AG04450 (cell line): ENCODE results near the gene GABRB2. TPM values are rescaled to one million over a fixed set of nuclear protein-coding genes. Genes with fewer than 3 reads are reported as not detected.

Source experiments
- CTCF ChIA-PET: fragments of 300-600, 350-600 bp; formaldehyde crosslinking; extraction: SDS; loops from one replicate; lab custom pipeline; 2022; ENCODE audit warnings: antibody characterized with exemption, inconsistent platforms; lab: Charles Lee
- POLR2A ChIA-PET: fragments of 350-600 bp; formaldehyde crosslinking; extraction: SDS; loops from one replicate; lab custom pipeline; 2021; ENCODE audit warnings: antibody characterized with exemption, inconsistent platforms; lab: Yijun Ruan, JAX
- DNase-seq: peaks from one replicate; pipeline ENCODE4 v3.0.0-alpha.2; 2011; ENCODE audit warnings: low read depth, low spot score
- H3K27ac ChIP-seq: one replicate; pipeline ENCODE4 v1.5.1; 2012; ENCODE audit warnings: low read depth, low read length, control low read depth
- H3K27me3 ChIP-seq: one replicate; pipeline ENCODE4 v1.6.0; 2012; ENCODE audit warnings: low read length; ENCODE audit not compliant: control insufficient read depth, insufficient read depth
- H3K4me3 ChIP-seq: 2 replicates; pipeline ENCODE4 v1.5.1; 2011; ENCODE audit warnings: mild to moderate bottlenecking, low read depth, low read length, control low read depth
- H3K9me3 ChIP-seq: 2 replicates; pipeline ENCODE4 v1.5.1; 2012; ENCODE audit warnings: low read length; ENCODE audit not compliant: control insufficient read depth, insufficient read depth
- CTCF ChIP-seq: IDR thresholded peaks from 2 replicates; pipeline ENCODE4 v1.5.1; 2011; ENCODE audit warnings: low read depth, low read length, control low read depth, inconsistent platforms
- polyA minus RNA-seq: library from RNA; depleted of rRNA, polyadenylated mRNA; stranded (reverse); fragments of >200 nt; gene quantifications from 2 replicates; pipeline ENCODE4 v1.2.3, GENCODE V29; 2011; rRNA and poly(A)+ RNA removed
- polyA plus RNA-seq: library from polyadenylated mRNA; depleted of rRNA; stranded (reverse); fragments of >200 nt; gene quantifications from 2 replicates; pipeline ENCODE4 v1.2.3, GENCODE V29; 2011; rRNA removed

The GABRB2 gene
- polyA plus RNA-seq (not detected in 2 replicates), polyA minus RNA-seq (not detected in 2 replicates)

DNA sequence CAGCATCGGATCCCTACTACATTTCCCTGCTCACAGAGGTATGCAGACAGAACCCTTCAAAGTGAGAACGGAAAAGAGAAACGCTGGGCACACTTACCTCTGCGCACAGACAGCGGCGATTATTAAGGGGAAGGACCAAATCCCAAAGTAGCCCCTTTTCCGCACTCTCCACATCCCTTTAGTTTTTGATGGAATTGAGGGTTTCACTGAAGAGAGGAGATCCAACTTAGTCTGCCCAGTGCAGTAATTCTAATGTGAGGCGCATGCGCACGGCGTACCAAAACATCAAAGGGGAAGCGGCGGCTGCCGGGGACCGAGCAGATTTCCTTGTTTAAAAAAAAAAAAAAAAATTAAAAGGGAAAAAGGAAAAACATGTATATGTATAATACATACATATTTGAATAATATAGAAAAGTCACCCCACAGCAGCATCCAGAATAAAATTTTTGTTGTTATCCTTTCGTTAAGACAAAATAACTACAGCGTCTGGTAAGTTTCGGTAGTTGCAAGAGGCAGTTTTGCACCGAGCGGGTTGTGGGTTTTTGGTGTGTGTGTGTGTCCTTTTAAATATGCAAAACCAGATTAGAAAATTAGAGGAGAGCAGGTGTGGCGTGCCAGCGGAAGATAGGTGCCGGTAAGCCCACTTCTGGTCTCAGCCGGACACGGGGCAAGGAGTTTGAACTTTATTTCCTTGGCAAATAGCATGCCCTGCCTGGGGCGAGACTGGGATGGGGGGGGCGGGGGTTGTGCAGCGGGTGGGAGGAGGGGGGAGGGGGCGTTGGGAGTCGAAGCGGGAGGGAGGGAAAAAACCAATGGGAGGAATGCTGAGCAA is at the start of gene GABRB2:
GABRB2 (minus strand) TSS at position 256 of the 832 bp plus-strand sequence; CDS start at position 174, 82 bp downstream.
- Histone ChIP-seq H3K9me3 (no peaks in the 10 kb centered on the region; the same call in 1 of the 2 replicates), H3K4me3 (peak within 1 kb of the TSS; percentile 35), H3K27me3 (peaks cover 3% of the 10 kb centered on the region), H3K27ac (no peak within 1 kb of the TSS)
- DNase-seq = no peak
- CTCF ChIA-PET = interaction anchor here (1.6 kb wide), 1 partner anchor 1862 kb away, joined by 5 read pairs; no protein-coding TSS in a partner anchor
- POLR2A ChIA-PET = no interaction called here
- TF ChIP-seq CTCF = no peak

- H3K9me3 ChIP-seq = peaks cover 3% of the 10 kb centered on the region; the same call in 1 of the 2 replicates
- POLR2A ChIA-PET = no interaction called here
- TF ChIP-seq CTCF = no peak
- no peak overlapping the region for H3K27ac ChIP-seq
- H3K4me3 ChIP-seq = no peak overlapping the region
- CTCF ChIA-PET = no interaction called here
- DNase-seq = no peak
- no peaks in the 10 kb centered on the region for H3K27me3 ChIP-seq
These were observed 39.3 kb upstream of the GABRB2 start for GRCh38 chr5:161585798-161586197.

DNA sequence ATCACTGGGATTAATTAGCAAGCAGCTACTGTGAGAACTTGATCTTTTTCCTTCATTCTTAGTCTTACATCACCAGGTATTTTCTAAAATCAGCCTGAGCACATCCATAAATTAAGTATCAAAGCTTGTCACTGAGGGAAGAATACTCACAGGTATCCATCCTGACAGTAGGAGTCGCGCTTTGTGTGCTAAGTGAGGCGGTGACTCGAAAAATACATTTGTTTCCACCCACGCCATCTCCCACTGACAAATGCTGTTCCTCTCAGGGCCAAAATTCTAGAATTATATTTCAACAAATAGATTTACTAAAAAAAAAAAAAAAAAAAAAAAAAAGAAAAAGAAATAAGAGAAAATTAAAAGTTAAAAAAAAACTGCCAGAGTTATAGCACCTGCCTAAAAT is 34.1 kb upstream of the GABRB2 start:
- Histone ChIP-seq H3K27me3 (no peaks in the 10 kb centered on the region), H3K27ac (no peak overlapping the region), H3K9me3 (peaks cover 3% of the 10 kb centered on the region; the same call in 1 of the 2 replicates), H3K4me3 (no peak overlapping the region)
- TF ChIP-seq CTCF = no peak
- POLR2A ChIA-PET = no interaction called here
- CTCF ChIA-PET = no interaction called here
- no peak for DNase-seq

GRCh38 chr5:161572914-161573313 is 26.4 kb upstream of the GABRB2 start:
- H3K9me3 ChIP-seq = peaks cover 2% of the 10 kb centered on the region; the same call in 1 of the 2 replicates
- POLR2A ChIA-PET = no interaction called here
- DNase-seq = no peak
- CTCF ChIA-PET = no interaction called here
- H3K4me3 ChIP-seq = no peak overlapping the region
- no peaks in the 10 kb centered on the region for H3K27me3 ChIP-seq
- TF ChIP-seq CTCF = no peak
- H3K27ac ChIP-seq = no peak overlapping the region

GRCh38 chr5:161566081-161566480 is 19.6 kb upstream of the GABRB2 start:
- POLR2A ChIA-PET = no interaction called here
- Histone ChIP-seq H3K27me3 (no peaks in the 10 kb centered on the region), H3K4me3 (no peak overlapping the region), H3K27ac (no peak overlapping the region), H3K9me3 (peaks cover 9% of the 10 kb centered on the region; the same call in 1 of the 2 replicates)
- no peak for TF ChIP-seq CTCF
- CTCF ChIA-PET = no interaction called here
- DNase-seq = no peak
